HEK293T (cell line): ENCODE results near the gene PLXNA2.

Source experiments
- FOXK2 ChIP-seq: fragments of 450-650 bp; IDR thresholded peaks from 2 replicates; pipeline ENCODE4 v1.6.1; 2016; ENCODE audit warnings: mild to moderate bottlenecking
- LEF1 ChIP-seq: fragments of 450-650 bp; IDR thresholded peaks from 2 replicates; pipeline ENCODE4 v1.6.1; 2017; ENCODE audit warnings: mild to moderate bottlenecking, borderline replicate concordance
- SP1 ChIP-seq: fragments of 450-650 bp; IDR thresholded peaks from 2 replicates; pipeline ENCODE4 v1.6.1; 2017
- SUZ12 ChIP-seq: fragments of 450-650 bp; IDR thresholded peaks from 2 replicates; pipeline ENCODE4 v1.6.1; 2016; ENCODE audit warnings: mild to moderate bottlenecking
- ZNF384 ChIP-seq: fragments of 450-650 bp; IDR thresholded peaks from 2 replicates; pipeline ENCODE4 v1.6.1; 2016

- TF ChIP-seq LEF1 (no peak), SP1 (no peak), SUZ12 (no peak), FOXK2 (no peak), ZNF384 (no peak)
Measured at GRCh38 chr1:208041505-208041904, 202.7 kb downstream of the PLXNA2 start.
